Choroid plexus epithelial cell (primary cell): ENCODE measurements around the gene KDM4C.
"Not testable (repeated sequence)": the region's sequence is repeated elsewhere in the genome, so short reads cannot be mapped to it uniquely, and the experiment has no call there.

ENCODE experiments used
- DNase-seq: peaks from one replicate; pipeline ENCODE4 v3.0.0-alpha.2; 2010; ENCODE audit warnings: low read depth
- H3K4me3 ChIP-seq: 2 replicates; pipeline ENCODE4 v1.5.1; 2011; ENCODE audit warnings: low read depth, mild to moderate bottlenecking, control low read depth, low read length, moderate library complexity
- TF ChIP-seq, protein P1 (sequence below): conservative IDR thresholded peaks from 2 replicates; pipeline ENCODE4 v1.5.1; 2011; ENCODE audit warnings: low read depth, mild to moderate bottlenecking, control low read depth, inconsistent platforms, low read length, moderate library complexity

Gene KDM4C

DNA sequence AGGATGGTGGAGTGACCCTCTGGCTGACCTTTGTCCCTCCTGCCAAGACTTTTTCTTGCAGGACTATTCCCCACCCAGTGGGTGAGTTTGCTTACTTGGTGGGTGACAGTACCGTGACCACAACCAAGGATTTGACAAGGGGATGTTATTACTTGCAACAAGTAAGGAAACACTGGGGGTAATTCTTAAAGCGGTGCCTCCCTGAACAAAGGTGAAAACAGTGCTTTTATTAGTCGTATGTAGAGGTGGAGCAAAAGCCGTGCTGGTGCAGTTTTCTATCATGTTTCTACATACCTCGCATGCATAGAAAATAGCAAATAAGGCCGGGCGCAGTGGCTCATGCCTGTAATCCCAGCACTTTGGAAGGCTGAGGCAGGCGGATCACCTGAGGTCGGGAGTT is 41.0 kb upstream of the KDM4C start:
- no peak for DNase-seq
- no peak overlapping the region for H3K4me3 ChIP-seq
- TF ChIP-seq, protein P1, sequence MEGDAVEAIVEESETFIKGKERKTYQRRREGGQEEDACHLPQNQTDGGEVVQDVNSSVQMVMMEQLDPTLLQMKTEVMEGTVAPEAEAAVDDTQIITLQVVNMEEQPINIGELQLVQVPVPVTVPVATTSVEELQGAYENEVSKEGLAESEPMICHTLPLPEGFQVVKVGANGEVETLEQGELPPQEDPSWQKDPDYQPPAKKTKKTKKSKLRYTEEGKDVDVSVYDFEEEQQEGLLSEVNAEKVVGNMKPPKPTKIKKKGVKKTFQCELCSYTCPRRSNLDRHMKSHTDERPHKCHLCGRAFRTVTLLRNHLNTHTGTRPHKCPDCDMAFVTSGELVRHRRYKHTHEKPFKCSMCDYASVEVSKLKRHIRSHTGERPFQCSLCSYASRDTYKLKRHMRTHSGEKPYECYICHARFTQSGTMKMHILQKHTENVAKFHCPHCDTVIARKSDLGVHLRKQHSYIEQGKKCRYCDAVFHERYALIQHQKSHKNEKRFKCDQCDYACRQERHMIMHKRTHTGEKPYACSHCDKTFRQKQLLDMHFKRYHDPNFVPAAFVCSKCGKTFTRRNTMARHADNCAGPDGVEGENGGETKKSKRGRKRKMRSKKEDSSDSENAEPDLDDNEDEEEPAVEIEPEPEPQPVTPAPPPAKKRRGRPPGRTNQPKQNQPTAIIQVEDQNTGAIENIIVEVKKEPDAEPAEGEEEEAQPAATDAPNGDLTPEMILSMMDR: no peak

DNA sequence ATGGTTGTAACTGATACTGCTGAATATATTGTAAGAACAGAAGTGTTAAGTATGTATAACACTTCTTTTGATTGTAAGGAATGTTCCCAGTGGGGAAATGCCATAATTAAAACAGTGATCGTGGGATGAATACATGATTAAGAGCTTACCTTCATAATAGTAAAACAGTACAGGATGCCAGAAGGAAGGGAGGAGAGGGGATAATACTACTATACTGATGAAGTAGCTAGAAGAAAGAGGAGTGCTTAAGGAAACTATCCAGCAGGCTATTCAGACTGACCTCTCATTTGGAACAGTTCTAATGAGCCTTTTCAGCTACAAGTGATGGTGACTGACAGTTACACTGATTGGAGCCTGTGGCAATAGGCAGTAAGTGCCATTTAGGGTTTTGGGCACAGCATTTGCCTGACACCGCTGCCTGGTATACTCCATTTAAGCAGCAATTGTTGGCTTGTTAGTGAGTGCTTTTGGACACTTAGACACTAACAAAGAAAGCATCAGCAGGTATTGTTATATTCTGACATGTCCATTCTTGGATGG is 33.8 kb upstream of the KDM4C start:
- TF ChIP-seq, protein P1: no peak
- no peak overlapping the region for H3K4me3 ChIP-seq
- DNase-seq: no peak

DNA sequence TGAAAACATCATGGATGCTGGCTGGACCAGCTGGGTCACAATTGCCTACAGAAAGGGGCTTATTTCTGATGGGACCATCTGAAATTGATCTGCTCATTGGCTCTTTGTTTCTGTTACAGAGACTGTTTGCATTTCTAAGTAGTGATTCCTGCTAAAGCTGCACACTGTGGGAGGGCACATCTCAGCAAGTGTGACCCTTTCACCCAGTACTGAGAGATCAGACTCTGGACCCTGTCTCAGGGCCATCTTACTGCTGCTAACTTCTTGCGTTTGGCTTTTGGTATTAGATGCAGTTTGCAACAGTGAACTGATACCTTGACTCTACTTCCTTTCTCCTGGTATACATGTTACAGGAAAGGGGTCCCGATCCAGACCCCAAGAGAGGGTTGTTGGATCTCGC is 24.5 kb upstream of the KDM4C start:
- no peak for DNase-seq
- TF ChIP-seq, protein P1: no peak
- H3K4me3 ChIP-seq: no peak overlapping the region

DNA sequence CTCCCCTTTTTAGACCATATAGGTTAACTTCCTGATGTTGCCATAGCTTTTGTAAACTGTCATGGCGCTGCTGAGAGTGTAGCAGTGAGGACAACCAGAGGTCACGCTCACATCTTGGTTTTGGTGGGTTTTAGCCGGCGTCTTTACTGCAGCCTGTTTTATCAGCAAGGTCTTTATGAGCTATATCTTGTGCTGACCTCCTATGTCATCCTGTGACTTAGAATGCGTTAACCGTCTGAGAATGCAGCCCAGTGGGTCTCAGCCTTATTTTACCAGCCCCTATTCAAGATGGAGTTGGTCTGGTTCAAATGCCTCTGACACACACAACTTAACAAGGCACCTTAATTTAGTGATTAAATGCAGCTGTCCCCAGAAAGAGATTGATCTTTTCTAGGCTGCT is 23.9 kb upstream of the KDM4C start:
- no peak overlapping the region for H3K4me3 ChIP-seq
- TF ChIP-seq, protein P1: no peak
- no peak for DNase-seq

DNA sequence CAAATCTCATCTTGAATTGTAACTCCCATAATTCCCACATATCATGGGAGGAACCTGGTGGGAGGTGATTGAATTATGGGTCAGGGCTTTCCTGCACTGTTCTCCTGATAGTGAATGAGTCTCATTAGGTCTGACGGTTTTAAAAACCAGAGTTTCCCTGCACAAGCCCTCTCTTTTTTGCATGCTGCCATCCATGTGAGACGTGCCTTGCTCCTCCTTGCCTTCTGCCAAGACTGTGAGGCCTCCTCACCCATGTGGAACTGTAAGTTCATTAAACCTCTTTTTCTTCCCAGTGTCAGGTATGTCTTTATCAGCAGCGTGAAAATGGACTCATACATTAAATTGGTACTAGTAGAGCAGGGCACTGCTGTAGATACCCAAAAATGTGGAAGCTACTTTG is 22.4 kb upstream of the KDM4C start:
- no peak overlapping the region for H3K4me3 ChIP-seq
- TF ChIP-seq, protein P1: no peak
- no peak for DNase-seq

DNA sequence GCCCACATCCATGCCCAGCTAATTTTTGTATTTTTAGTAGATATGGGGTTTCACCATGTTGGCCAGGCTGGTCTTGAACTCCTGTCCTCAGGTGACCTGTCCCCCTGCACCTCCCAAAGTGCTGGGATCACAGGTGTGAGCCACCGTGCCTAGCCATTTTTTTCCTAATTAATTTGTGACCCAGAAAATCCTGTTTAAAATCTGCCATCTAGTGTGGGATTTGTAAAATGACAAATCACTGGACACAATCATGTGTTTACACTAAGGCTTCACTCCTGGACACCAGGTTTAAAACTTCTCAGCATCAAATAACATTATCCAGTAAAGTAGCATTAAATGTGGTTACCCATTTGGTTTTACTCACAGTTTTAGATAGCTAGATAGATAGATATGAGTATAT is 18.6 kb upstream of the KDM4C start:
- peak; percentile 47 for DNase-seq
- TF ChIP-seq, protein P1: peak; percentile 54

DNA sequence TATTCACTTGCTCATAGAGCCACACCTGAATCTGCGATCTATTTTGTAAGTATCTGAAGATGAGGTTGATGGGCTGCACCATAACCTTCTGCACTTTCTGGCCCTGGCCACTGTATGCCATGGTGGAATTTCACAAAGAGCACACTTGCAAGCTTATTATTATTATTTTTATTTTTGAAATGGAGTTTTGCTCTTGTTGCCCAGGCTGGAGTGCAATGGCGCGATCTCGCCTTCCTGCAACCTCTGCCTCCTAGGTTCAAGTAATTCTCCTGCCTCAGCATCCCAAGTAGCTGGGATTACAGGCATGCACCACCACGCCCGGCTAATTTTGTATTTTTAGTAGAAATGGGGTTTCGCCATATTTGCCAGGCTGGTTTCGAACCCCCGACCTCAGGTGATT is 8.9 kb upstream of the KDM4C start:
- not testable (repeated sequence) for DNase-seq, H3K4me3 ChIP-seq

More for the DNA sequence above, 18.6 kb upstream of the KDM4C start:
- H3K4me3 ChIP-seq: no peak overlapping the region

DNA sequence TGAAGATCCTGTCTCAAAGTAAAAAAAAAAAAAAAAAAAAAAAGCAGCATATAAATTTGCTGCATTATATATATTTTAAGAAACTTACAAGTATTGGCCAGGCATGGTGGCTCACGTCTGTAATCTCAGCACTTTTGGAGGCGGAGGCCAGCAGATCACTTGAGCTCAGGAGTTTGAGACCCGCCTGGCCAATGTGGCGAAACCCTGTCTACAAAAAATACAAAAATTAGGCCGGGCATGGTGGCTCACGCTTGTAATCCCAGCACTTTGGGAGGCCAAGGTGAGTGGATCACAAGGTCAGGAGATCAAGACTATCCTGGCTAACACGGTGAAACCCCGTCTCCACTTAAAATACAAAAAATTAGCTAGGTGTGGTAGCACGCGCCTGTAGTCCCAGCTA is 2.9 kb upstream of the KDM4C start:
- not testable (repeated sequence) for DNase-seq, H3K4me3 ChIP-seq
